ENCODE data around the gene FARS2. TPM values are rescaled to one million over a fixed set of nuclear protein-coding genes. Genes with fewer than 3 reads are reported as not detected.
A peak's percentile ranks its signal among the peaks of the same experiment; 100 is the strongest.

FARS2 gene
- total and polyA plus RNA-seq, 2 of the 13 experiments (the other 11 are each of a cell fraction or from before 2014, with no cell fraction given) = 15.4 to 26.0 TPM

DNA sequence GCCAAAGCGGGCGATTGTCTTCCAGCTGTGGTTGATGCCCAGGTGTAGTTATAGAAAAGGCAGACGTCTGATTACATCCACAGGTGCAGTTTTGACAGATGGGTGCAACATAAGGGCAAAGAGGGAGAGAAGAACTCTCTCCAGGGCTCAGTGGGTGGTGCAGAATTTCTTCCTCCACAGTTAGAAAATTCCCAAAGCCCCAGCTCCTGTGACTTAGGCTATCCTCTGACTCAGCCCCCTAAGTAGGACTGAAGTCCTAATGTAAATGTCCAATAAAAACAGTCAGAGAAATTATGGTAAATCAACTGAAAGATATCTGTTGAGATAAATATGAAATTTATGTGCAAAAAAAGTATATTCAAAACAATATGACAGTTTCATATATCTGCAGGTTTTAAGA, 32.0 kb upstream of the FARS2 start (continued):
- TF ChIP-seq, protein P1, sequence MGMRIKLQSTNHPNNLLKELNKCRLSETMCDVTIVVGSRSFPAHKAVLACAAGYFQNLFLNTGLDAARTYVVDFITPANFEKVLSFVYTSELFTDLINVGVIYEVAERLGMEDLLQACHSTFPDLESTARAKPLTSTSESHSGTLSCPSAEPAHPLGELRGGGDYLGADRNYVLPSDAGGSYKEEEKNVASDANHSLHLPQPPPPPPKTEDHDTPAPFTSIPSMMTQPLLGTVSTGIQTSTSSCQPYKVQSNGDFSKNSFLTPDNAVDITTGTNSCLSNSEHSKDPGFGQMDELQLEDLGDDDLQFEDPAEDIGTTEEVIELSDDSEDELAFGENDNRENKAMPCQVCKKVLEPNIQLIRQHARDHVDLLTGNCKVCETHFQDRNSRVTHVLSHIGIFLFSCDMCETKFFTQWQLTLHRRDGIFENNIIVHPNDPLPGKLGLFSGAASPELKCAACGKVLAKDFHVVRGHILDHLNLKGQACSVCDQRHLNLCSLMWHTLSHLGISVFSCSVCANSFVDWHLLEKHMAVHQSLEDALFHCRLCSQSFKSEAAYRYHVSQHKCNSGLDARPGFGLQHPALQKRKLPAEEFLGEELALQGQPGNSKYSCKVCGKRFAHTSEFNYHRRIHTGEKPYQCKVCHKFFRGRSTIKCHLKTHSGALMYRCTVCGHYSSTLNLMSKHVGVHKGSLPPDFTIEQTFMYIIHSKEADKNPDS (CRISPR knock-in tag; IDR thresholded peaks at IDR 0.05) = no peak
- no peak for TF ChIP-seq STAT5B (CRISPR knock-in tag; IDR thresholded peaks at IDR 0.05)
- no peak for TF ChIP-seq RARG (CRISPR knock-in tag; IDR thresholded peaks at IDR 0.05; ENCODE audit: low read depth)
- TF ChIP-seq, protein P2, sequence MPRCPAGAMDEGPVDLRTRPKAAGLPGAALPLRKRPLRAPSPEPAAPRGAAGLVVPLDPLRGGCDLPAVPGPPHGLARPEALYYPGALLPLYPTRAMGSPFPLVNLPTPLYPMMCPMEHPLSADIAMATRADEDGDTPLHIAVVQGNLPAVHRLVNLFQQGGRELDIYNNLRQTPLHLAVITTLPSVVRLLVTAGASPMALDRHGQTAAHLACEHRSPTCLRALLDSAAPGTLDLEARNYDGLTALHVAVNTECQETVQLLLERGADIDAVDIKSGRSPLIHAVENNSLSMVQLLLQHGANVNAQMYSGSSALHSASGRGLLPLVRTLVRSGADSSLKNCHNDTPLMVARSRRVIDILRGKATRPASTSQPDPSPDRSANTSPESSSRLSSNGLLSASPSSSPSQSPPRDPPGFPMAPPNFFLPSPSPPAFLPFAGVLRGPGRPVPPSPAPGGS (CRISPR knock-in tag; IDR thresholded peaks at IDR 0.05) = no peak

DNA sequence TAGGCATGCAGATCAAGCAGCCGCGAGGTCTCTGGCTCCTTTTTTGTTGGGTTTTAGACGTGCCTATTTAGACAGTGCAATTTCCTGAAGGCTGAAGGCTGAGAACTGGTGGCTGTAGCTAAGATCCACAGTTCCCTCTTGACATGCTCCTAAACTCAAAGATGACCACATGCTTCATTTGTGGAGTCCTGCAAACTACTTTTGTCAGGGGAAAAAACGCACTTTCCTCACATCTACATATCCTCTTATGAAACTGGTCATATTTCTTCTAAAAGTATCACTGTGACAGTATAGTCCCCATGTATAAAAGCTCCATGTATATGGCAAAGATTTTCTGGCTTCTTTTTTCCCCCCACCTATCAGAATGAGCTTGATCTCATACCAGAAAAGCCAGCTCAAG, 31.2 kb upstream of the FARS2 start:
- Histone ChIP-seq H3K27ac (ENCODE audit: extremely low read length, insufficient read depth, low read length) (no peak overlapping the region), H3K79me2 (ENCODE audit: insufficient read depth, low read length) (peaks cover 11% of the 10 kb centered on the region), H4K20me1 (ENCODE audit: insufficient read depth, low read length) (no peaks in the 10 kb centered on the region), H3K9ac (ENCODE audit: insufficient read depth, low read depth, low read length) (no peak overlapping the region), H3K27me3 (ENCODE audit: control insufficient read depth in 1 of 2, insufficient read depth in 2 of 2, low read length in 2 of 2) (no peaks in the 10 kb centered on the region), H3K4me2 (ENCODE audit: low read depth, low read length) (no peak overlapping the region), H2AFZ (ENCODE audit: low read length) (no peak overlapping the region), H3K9me3 (ENCODE audit: low read length) (no peaks in the 10 kb centered on the region), H3K4me1 (ENCODE audit: insufficient read depth, low read length) (peaks cover 35% of the 10 kb centered on the region), H3K36me3 (replicated peaks in 1 of 2; ENCODE audit: control insufficient read depth in 1 of 2, insufficient read depth in 2 of 2, low read length in 2 of 2) (peaks cover 1 to 18% of the 10 kb centered on the region in 2 experiments; a peak in 3 of 5 replicates), H3K4me3 (replicated peaks in 1 of 3; ENCODE audit: insufficient read depth in 1 of 3, low read depth in 2 of 3, low read length in 3 of 3) (no peak overlapping the region)
- DNase-seq (ENCODE audit: low spot score) (no peak), ATAC-seq (no peak), FAIRE-seq (peak; percentile 42)
- BruUV-seq (replicated peaks) = no TSS peak
- in situ Hi-C loops (cut with HindIII; ENCODE audit: extremely low pct_ligation_motif_present, low pct_unique_long_range_greater_than_20kb) (no loop called here), intact Hi-C loops (cut with micrococcal nuclease; ENCODE audit: unreplicated experiment) (no loop called here)
- ChIA-PET POLR2A (interaction anchor here (0.6 kb wide), 1 partner anchor 30 kb away, joined by 3 read pairs; the partner anchor contains the start of gene LYRM4), CTCF (ENCODE audit: low intra/inter-chr PET ratio, low total read pairs) (no interaction called here)
- WGBS (ENCODE audit: low lambda C conversion rate) = 95% methylated on average over 4 of the region's 4 CpGs
- TF ChIP-seq ZNF569 (CRISPR knock-in tag; IDR thresholded peaks at IDR 0.05; ENCODE audit: borderline replicate concordance) = no peak

Data from HepG2 (cell line).